Keratinocyte (primary cell): Measurements from ENCODE around the gene ARRDC2. TPM values are rescaled to one million over a fixed set of nuclear protein-coding genes. Genes with fewer than 3 reads are reported as not detected.

Experiments
- DNase-seq: peaks from one replicate; pipeline ENCODE4 v3.0.0-alpha.2; 2011; ENCODE audit warnings: low read depth, missing footprints, low spot score
- FAIRE-seq: peaks from 2 replicates; lab custom pipeline; 2011; peaks lifted over from hg19 to GRCh38; lab: Jason Lieb, UNC
- H2AFZ ChIP-seq: 2 replicates; pipeline ENCODE4 v1.6.0; 2012; ENCODE audit warnings: low read length, control low read depth, inconsistent platforms; ENCODE audit not compliant: control insufficient read depth
- H3K27ac ChIP-seq: 2 replicates; pipeline ENCODE4 v1.5.1; 2011; ENCODE audit warnings: low read length; ENCODE audit not compliant: control insufficient read depth, insufficient read depth
- H3K27me3 ChIP-seq: 3 replicates; pipeline ENCODE4 v1.6.0; 2011; ENCODE audit warnings: low read length; ENCODE audit not compliant: control insufficient read depth, insufficient read depth; ENCODE audit errors: extremely low read depth
- H3K36me3 ChIP-seq, 2 experiments: 2 replicates in 1 of 2; 3 replicates in 1 of 2; pipeline ENCODE4 v1.5.1; 2011; ENCODE audit warnings: low read length in 2 of 2, mild to moderate bottlenecking in 1 of 2; ENCODE audit not compliant: control insufficient read depth in 2 of 2, insufficient read depth in 2 of 2; ENCODE audit errors: extremely low read depth in 1 of 2
- H3K4me1 ChIP-seq: 3 replicates; pipeline ENCODE4 v1.5.1; 2011; ENCODE audit warnings: low read length; ENCODE audit not compliant: control insufficient read depth, insufficient read depth; ENCODE audit errors: extremely low read depth
- H3K4me2 ChIP-seq: 3 replicates; pipeline ENCODE4 v1.6.0; 2011; ENCODE audit warnings: low read depth, low read length; ENCODE audit not compliant: control insufficient read depth, insufficient read depth; ENCODE audit errors: extremely low read depth
- H3K4me3 ChIP-seq, 3 experiments: fragments of 200-600 bp in 1 of 3; sonication (generic) in 1 of 3; 2 replicates in 2 of 3; 3 replicates in 1 of 3; pipeline ENCODE4 v1.5.1; 2011 to 2016; ENCODE audit warnings: low read length in 3 of 3, mild to moderate bottlenecking in 3 of 3, control low read depth in 2 of 3, inconsistent platforms in 1 of 3, low read depth in 1 of 3, mixed read lengths in 1 of 3, mixed run types in 1 of 3, moderate library complexity in 1 of 3; ENCODE audit not compliant: control insufficient read depth in 2 of 3, insufficient read depth in 2 of 3; ENCODE audit errors: extremely low read depth in 1 of 3
- H3K79me2 ChIP-seq: 2 replicates; pipeline ENCODE4 v1.6.0; 2012; ENCODE audit warnings: low read length; ENCODE audit not compliant: control insufficient read depth, insufficient read depth
- H3K9ac ChIP-seq: 3 replicates; pipeline ENCODE4 v1.6.0; 2011; ENCODE audit warnings: low read length; ENCODE audit not compliant: control insufficient read depth, insufficient read depth; ENCODE audit errors: extremely low read depth
- H3K9me1 ChIP-seq: 3 replicates; pipeline ENCODE4 v1.6.0; 2011; ENCODE audit warnings: low read length; ENCODE audit not compliant: control insufficient read depth, insufficient read depth; ENCODE audit errors: extremely low read depth
- H3K9me3 ChIP-seq: 2 replicates; pipeline ENCODE4 v1.5.1; 2012; ENCODE audit warnings: low read depth, low read length; ENCODE audit not compliant: control insufficient read depth
- H4K20me1 ChIP-seq: 3 replicates; pipeline ENCODE4 v1.6.0; 2011; ENCODE audit warnings: low read length; ENCODE audit not compliant: control insufficient read depth, insufficient read depth; ENCODE audit errors: extremely low read depth
- CTCF ChIP-seq, 3 experiments: IDR thresholded peaks in 1 of 3; conservative IDR thresholded peaks in 1 of 3; optimal IDR thresholded peaks in 1 of 3; 2 replicates in 2 of 3; 3 replicates in 1 of 3; pipeline versions ENCODE3 to v1.5.1; 2011; ENCODE audit warnings: low read length in 3 of 3, mild to moderate bottlenecking in 3 of 3, moderate library complexity in 2 of 3, control low read depth in 1 of 3, inconsistent platforms in 1 of 3; ENCODE audit not compliant: insufficient read depth in 2 of 3; ENCODE audit errors: extremely low read depth in 1 of 3
- EZH2 ChIP-seq: IDR thresholded peaks from one replicate; pipeline ENCODE4 v1.6.1; 2012; ENCODE audit warnings: inconsistent platforms, mild to moderate bottlenecking, low read length, moderate library complexity
- dilution Hi-C: fragments of 300-500 bp; cut with MboI; formaldehyde crosslinking; loops from one replicate; pipeline ENCODE4 v1.7.0; 2020; ENCODE audit warnings: low sequenced_read_pairs; ENCODE audit not compliant: extremely low pct_ligation_motif_present
- polyA plus RNA-seq, 5 experiments: library from polyadenylated mRNA; depleted of rRNA in 3 of 5; stranded (reverse) in 3 of 5; stranded (forward) in 1 of 5; unstranded in 1 of 5; fragments of >200 nt; gene quantifications; 1 replicate in 1 of 5; 2 replicates in 3 of 5; 3 replicates in 1 of 5; pipeline versions ENCODE4 v1.2.1 to v1.2.3, GENCODE V29; 2011 to 2012; ENCODE audit warnings: missing spikeins in 2 of 5, low read depth in 1 of 5, low replicate concordance in 1 of 5
- small RNA-seq, 3 experiments: library from RNA; depleted of rRNA; stranded (forward); fragments of <200 nt; gene quantifications; one replicate each; pipeline ENCODE3, GENCODE V24; 2012; ENCODE audit warnings: low read depth in 3 of 3, low replicate concordance in 1 of 3; ENCODE audit not compliant: insufficient read length in 3 of 3

ARRDC2 gene
- polyA plus RNA-seq, 1 donor (not counting 4 experiments of a cell fraction or from before 2014, with no cell fraction given), result 2.4 TPM

- Histone ChIP-seq H3K4me1 (no peaks in the 10 kb centered on the region), H4K20me1 (no peaks in the 10 kb centered on the region), H3K9me1 (no peaks in the 10 kb centered on the region), H3K27me3 (no peaks in the 10 kb centered on the region), H3K36me3 (no peaks in the 10 kb centered on the region), H3K4me3 (no peak overlapping the region), H2AFZ (no peak overlapping the region), H3K4me2 (no peak overlapping the region), H3K9ac (no peak overlapping the region), H3K9me3 (no peaks in the 10 kb centered on the region), H3K79me2 (no peaks in the 10 kb centered on the region), H3K27ac (no peak overlapping the region)
- dilution Hi-C loops, result no loop called here
- FAIRE-seq (no peak), DNase-seq (no peak)
- TF ChIP-seq CTCF (optimal IDR thresholded peaks at IDR 0.05 in 1 of 3, IDR thresholded peaks at IDR 0.05 in 1 of 3, conservative IDR thresholded peaks at IDR 0.05 in 1 of 3; ENCODE audit: extremely low read depth in 1 of 3, insufficient read depth in 2 of 3, low read length in 3 of 3) (no peak), EZH2 (no peak)
Measured at GRCh38 chr19:18062028-18062427, 54.1 kb downstream of the ARRDC2 start.

- no peak for DNase-seq
- H3K9me3 ChIP-seq, result no peaks in the 10 kb centered on the region
- no peak overlapping the region for H2AFZ ChIP-seq
- H3K27ac ChIP-seq, result no peak overlapping the region
- H3K9me1 ChIP-seq, result no peaks in the 10 kb centered on the region
- no peak overlapping the region for H3K9ac ChIP-seq
- dilution Hi-C loops, result no loop called here
- no peak overlapping the region for H3K4me2 ChIP-seq
- no peak overlapping the region for H3K4me3 ChIP-seq
- no peaks in the 10 kb centered on the region for H3K36me3 ChIP-seq
- no peaks in the 10 kb centered on the region for H3K4me1 ChIP-seq
- no peaks in the 10 kb centered on the region for H4K20me1 ChIP-seq
- no peaks in the 10 kb centered on the region for H3K27me3 ChIP-seq
- H3K79me2 ChIP-seq, result no peaks in the 10 kb centered on the region
- FAIRE-seq, result no peak
- no peak for TF ChIP-seq EZH2
- TF ChIP-seq CTCF (optimal IDR thresholded peaks at IDR 0.05 in 1 of 3, IDR thresholded peaks at IDR 0.05 in 1 of 3, conservative IDR thresholded peaks at IDR 0.05 in 1 of 3; ENCODE audit: extremely low read depth in 1 of 3, insufficient read depth in 2 of 3, low read length in 3 of 3), result no peak
Measured at GRCh38 chr19:18063463-18063862, 55.5 kb downstream of the ARRDC2 start.

Small RNA genes lying within 50 kb of the gene (small RNA-seq; reads per million reads assigned to genes)
- gene RNA5SP468, result 0 reads per million in 3 experiments

Other genes starting within 250 kb of the ARRDC2 start
- gene B3GNT3, start 213.0 kb upstream of the ARRDC2 start, polyA plus RNA-seq, result 3.6 to 5.1 TPM (median 4.4 TPM) in 3 replicates
- gene INSL3, start 186.7 kb upstream of the ARRDC2 start, polyA plus RNA-seq, result 0.19 to 0.24 TPM in 2 of 3 replicates, not detected in the other
- gene JAK3, start 160.2 kb upstream of the ARRDC2 start, polyA plus RNA-seq, result 0.37 to 0.59 TPM (median 0.50 TPM) in 3 replicates
- 1,044 to 1,469 TPM (median 1,312 TPM) in 3 replicates for gene RPL18A, start 148.3 kb upstream of the ARRDC2 start, polyA plus RNA-seq
- not detected in 3 replicates for gene SLC5A5, start 136.2 kb upstream of the ARRDC2 start, polyA plus RNA-seq
- 56.8 to 87.0 TPM (median 58.7 TPM) in 3 replicates for gene CCDC124, start 75.2 kb upstream of the ARRDC2 start, polyA plus RNA-seq
- not detected in 3 replicates for gene KCNN1, start 41.1 kb upstream of the ARRDC2 start, polyA plus RNA-seq
- 0.09 TPM in 1 of 3 replicates, not detected in the others for gene IL12RB1, start 78.8 kb downstream of the ARRDC2 start, polyA plus RNA-seq
- 0.73 to 1.4 TPM (median 0.76 TPM) in 3 replicates for gene MAST3, start 89.6 kb downstream of the ARRDC2 start, polyA plus RNA-seq
- 12.4 to 19.6 TPM (median 13.9 TPM) in 3 replicates for gene PIK3R2, start 145.0 kb downstream of the ARRDC2 start, polyA plus RNA-seq
- gene IFI30, start 165.6 kb downstream of the ARRDC2 start, polyA plus RNA-seq, result 28.1 to 72.7 TPM (median 31.3 TPM) in 3 replicates
- 26.3 to 39.8 TPM (median 26.8 TPM) in 3 replicates for gene MPV17L2, start 185.0 kb downstream of the ARRDC2 start, polyA plus RNA-seq
- 0.30 to 0.92 TPM (median 0.56 TPM) in 3 replicates for gene RAB3A, start 195.9 kb downstream of the ARRDC2 start, polyA plus RNA-seq
- 0.03 TPM in 1 of 3 replicates, not detected in the others for gene PDE4C, start 218.3 kb downstream of the ARRDC2 start, polyA plus RNA-seq